Fibroblast of mammary gland (primary cell): ENCODE measurements around the gene NUAK2.

Experiments used
- DNase-seq: peaks from one replicate; pipeline ENCODE4 v3.0.0-alpha.2; 2010; ENCODE audit warnings: low read depth
- H3K4me3 ChIP-seq: 2 replicates; pipeline ENCODE4 v1.5.1; 2011; ENCODE audit warnings: low read depth, mild to moderate bottlenecking, low read length, moderate library complexity; ENCODE audit not compliant: control insufficient read depth
- TF ChIP-seq, protein P1 (sequence below): conservative IDR thresholded peaks from 2 replicates; pipeline ENCODE4 v1.5.1; 2011; ENCODE audit warnings: low read depth, low read length, inconsistent platforms; ENCODE audit not compliant: control insufficient read depth, insufficient read depth

Gene NUAK2

DNA sequence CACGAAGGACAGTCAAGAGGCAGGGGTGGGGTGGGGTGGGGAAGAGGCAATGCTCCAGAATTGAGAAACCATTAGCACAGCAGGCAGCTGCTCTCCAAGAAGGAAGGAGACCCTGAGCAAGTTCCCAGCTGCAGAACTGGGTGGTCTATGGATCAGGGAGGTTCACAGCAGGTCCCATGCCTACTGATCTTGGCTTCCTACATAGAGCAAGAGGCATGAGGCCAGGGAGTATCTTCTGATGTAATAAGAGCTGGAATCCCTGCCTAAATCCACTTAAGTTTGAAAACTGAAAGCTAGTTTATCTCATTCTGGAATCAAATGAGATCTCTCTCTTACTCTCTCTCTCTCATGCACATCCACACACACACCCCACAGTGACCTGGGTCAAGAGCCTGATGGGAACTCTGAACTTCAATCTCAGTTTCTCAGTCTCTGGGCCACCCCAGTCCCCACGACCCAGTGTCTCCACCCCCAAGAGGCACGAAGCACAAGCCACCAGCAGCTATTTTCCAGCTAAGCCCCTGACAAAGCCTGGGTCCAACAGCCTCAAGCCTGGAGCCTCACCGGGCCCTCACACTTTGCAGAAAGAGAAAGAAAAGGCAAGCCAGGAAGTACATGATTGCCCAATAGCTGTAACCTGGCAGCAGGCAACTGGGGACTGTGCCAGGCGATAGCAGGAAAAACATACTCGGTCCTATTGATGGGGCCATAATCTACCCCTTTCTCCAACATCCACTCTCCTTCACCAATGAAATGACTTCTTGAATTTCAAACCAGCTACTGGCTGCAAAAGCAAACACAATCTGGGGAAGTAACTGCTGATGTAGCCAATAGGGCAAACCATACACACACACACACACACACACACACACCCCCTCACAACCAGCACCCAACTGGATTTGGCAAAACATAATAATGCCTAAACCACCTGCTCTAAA is 2.2 kb downstream of the NUAK2 start:
- TF ChIP-seq, protein P1, sequence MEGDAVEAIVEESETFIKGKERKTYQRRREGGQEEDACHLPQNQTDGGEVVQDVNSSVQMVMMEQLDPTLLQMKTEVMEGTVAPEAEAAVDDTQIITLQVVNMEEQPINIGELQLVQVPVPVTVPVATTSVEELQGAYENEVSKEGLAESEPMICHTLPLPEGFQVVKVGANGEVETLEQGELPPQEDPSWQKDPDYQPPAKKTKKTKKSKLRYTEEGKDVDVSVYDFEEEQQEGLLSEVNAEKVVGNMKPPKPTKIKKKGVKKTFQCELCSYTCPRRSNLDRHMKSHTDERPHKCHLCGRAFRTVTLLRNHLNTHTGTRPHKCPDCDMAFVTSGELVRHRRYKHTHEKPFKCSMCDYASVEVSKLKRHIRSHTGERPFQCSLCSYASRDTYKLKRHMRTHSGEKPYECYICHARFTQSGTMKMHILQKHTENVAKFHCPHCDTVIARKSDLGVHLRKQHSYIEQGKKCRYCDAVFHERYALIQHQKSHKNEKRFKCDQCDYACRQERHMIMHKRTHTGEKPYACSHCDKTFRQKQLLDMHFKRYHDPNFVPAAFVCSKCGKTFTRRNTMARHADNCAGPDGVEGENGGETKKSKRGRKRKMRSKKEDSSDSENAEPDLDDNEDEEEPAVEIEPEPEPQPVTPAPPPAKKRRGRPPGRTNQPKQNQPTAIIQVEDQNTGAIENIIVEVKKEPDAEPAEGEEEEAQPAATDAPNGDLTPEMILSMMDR = no peak
- DNase-seq = peak; percentile 73
- peak overlapping the region; percentile 1 for H3K4me3 ChIP-seq

DNA sequence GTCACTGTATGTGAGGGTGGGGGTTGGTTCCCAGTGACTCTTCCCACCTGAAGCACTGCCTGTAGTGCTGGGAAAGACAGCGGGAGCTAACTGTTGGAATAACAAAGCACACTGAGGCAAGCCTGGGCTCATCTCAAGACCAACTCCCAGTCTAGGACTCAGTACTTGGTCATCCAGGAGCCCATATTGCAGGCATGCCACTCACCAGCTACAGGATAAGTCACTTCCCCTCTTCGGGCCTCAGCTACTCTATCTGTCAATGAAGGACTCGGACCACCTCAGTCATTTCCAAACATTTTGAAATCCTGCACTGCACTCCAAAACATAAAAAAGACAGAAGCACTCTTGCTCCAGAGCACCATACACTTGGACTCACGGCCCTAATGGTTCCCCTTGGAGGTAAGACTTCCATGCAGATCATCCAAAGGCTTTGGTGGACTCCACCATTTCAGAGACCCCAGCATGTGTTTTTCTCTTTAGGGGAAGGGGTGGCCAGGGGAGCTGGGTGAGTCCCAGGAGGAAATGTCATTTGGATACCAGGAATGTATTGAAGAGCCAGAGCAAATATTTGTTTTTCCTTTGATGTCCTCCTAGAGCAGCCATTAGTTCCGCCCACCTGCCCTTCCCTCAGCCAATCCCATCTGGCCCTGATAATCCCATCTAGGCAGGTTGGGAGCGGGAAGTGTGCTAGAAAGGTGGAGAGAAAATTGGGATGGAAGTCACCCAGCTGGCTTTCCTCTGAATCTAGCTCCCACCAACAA is 3.1 kb downstream of the NUAK2 start:
- no peak overlapping the region for H3K4me3 ChIP-seq
- DNase-seq = no peak
- TF ChIP-seq, protein P1 = no peak

DNA sequence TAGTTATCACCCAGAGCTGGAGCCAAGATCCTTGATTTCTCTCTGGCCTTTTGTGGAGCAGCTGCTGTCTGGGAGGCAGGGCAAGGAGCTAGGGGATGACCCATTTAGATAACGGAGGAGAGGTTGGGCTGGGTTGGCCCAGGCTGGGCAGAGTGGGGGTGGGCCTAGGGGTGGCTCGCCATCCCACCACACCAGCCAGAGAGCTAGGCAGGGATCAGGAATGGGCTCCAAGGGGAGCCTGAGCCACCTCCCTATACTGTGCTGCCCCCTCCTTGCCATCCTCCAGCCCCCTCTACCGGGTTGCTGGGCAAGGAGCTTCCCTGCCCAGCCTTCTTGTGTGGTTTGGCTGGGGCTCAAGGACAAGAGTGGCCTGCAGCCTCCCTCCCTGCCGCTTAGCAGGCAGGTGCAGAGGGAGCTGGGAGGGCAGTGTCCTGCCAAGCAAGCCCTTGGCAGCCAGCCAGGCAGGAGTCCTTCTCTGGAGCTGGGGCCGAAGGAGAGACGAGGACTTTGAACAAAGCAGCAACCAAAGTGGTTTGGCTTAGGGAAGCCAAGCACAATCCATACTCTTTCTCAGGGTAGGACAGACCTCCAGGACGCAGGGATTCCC is 4.1 kb downstream of the NUAK2 start:
- no peak for DNase-seq
- TF ChIP-seq, protein P1 = no peak
- no peak overlapping the region for H3K4me3 ChIP-seq

DNA sequence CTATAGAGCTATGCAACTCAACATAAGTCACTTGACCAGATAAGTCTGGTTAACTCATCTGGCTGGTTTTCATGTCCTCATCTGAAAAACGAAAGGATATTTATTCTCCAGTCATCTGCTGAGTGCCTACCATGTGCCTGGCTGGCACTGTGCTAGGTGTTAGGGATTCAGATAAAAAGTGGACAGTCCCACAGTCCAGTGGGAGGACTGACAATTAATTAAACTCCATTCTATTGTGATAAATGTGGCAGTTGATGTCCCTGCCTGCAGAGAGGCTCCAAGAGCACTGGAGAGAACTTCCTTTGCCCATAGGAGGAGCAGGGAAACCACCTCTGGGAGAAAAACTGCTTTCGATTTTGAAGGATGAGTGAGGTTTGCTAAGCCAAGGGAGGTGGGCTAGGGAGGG is 5.4 kb downstream of the NUAK2 start:
- H3K4me3 ChIP-seq = no peak overlapping the region
- no peak for DNase-seq
- TF ChIP-seq, protein P1 = no peak

DNA sequence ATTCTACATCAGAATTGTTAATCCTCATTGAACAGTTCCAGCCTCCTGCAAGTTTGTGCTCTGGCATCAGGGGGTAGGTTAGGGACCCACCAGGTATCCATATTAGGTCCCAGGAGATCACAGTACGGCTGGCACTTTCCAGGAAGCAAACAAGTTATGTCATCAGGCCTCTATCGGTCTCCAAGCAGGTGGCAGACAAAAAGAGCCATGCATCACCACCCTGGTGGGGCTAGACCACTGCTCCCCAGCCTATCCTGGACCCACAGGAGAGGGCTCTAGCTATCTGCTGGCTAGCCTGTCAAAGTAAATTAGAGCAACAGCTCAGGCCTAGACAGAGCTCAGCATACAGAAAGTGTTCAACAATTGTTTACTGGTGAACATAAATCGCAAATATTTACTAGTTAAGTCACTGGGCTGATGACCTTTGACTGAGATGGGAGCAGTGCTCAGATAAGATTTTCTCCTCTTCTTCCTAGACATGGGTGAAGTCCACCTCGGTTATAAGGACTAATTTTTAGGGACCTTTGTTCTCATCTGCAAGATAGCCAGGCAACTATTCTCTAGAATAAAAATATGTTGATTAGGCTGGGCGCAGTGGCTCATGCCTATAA is 6.4 kb downstream of the NUAK2 start:
- H3K4me3 ChIP-seq = no peak overlapping the region
- TF ChIP-seq, protein P1 = no peak
- DNase-seq = no peak

DNA sequence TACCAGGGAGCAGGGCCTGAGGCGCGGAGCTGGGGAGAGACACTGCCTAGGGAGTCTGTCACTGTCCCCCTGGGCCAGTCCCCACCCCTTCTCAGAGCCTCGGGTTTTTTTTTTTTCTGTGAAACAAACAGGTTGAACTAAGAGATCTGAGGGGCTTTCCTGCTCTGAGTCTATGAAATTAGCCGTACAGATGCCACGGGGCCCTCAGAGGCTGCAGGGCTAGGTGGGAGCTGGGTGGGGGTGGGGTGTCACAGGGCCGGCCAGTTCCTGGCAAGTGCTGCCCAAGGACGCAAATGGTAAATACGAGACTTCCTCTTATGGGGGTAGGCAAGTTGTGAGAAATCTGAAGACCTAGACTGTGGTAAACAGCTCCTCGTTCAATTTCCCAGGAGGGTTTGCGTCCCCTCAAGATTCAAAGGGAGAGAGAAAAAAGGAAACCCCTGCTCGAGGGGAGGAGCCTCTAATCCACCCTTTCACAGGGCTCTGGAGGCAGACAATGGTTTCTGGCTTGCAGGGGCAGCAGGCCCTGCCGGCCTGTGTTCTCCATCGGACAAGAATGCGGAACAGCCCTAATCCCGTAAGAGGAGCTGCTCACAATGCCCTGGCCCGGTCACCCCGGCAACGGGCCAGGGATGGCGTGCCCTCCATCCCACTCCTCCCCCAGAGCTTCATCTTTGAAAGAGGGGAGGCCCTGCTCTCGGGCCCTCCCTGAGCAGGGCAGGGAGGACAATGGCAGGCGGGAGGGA is 7.8 kb downstream of the NUAK2 start:
- DNase-seq = peak; percentile 39
- TF ChIP-seq, protein P1 = no peak
- no peak overlapping the region for H3K4me3 ChIP-seq
